ENCODE data around the gene ATOH7.
"Not testable (repeated sequence)": the region's sequence is repeated elsewhere in the genome, so short reads cannot be mapped to it uniquely, and the experiment has no call there.

Gene ATOH7

DNA sequence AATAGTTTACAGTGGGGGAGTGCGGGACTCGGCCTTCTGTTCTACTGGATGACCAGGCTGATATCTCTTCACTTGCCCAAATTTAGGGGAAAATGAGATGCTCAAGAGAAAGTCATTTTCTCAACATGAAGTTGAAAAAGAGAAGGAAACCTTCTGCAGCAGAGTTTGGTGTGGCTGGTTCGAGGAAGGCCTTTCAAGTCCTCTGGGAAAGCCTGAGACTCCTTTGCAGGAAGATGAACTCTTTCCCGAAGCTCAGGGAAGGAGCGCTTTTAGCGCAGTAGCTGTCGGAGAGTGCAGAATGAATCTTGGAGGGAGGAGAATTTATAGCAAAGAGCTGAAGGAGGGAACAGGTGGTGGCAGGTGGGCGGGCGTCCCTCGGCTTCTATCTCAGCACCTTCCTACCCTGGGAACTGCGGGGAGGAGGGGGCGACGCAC is at the start of gene ATOH7:
Gene ATOH7 (minus strand): TSS at position 297 of the 435 bp plus-strand sequence. CDS start 436 bp downstream, outside the sequence.
- no peak for DNase-seq (ENCODE audit: low spot score)

DNA sequence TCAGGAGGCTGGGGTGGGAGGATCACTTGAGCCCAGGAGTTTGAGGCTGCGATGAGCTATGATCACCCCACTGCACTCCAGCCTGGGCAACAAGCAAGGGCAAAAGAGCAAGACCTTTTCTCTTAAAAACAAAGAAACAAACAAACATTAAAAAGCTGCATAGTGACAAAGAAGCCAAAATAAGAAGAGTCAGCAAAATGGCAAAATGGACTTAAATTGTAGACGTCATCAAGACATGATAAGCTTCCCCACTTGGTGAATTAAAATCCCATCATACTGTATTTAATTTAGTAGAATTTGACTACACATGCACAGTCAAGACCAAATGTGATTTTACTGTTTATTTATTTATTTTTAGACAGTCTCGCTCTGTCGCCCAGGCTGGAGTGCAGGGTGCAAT is 48.8 kb upstream of the ATOH7 start:
- no peak for DNase-seq (ENCODE audit: low spot score)

DNA sequence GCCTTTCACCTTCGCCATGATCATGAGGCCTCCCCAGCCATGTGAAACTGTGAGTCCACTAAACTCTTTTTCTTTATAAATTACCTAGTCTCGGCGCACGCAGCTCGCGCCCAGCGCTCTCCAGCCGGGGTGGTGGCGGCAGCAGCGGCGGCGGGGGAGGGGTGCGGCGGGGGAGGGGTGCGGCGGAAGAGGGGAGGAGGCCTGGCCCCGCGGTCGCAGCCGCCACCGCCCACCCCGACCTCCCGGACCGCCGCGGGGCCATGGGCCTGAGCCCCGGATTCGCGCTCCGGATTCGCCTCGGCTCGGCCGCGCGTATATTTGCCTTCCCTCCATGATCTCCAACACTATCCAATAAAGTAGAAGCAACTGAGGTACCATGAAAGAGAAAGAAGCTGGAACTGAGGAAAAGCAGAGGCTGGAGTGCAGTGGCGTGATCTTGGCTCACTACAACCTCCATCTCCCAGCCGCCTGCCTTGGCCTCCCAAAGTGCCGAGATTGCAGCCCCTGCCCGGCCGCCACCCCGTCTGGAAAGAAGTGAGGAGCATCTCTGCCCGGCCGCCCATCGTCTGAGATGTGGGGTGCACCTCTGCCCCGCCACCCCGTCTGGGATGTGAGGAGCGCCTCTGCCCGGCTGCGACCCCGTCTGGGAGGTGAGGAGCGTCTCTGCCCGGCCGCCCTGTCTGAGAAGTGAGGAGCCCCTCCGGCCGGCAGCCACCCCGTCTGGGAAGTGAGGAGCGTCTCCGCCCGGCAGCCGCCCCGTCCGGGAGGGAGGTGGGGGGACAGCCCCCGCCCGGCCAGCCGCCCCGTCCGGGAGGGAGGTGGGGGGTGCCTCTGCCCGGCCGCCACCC is 47.2 kb upstream of the ATOH7 start:
- not testable (repeated sequence) for DNase-seq (ENCODE audit: low spot score)

DNA sequence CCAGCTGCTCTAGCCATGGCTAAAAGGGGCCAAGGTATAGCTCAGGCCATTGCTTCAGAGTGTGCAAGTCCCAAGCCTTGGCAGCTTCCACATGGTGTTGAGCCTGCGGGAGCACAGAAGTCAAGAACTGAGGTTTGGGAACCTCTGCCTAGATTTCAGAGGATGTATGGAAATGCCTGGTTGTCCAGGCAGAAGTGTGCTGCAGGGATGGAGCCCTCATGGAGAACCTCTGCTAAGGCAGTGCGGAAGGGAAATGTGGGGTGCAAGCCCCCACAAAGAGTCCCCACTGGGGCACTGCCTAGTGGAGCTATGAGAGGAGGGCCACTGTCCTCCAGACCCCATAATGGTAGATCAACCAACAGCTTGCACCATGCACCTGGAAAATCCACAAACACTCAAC is 45.9 kb upstream of the ATOH7 start:
- DNase-seq (ENCODE audit: low spot score): not testable (repeated sequence)

DNA sequence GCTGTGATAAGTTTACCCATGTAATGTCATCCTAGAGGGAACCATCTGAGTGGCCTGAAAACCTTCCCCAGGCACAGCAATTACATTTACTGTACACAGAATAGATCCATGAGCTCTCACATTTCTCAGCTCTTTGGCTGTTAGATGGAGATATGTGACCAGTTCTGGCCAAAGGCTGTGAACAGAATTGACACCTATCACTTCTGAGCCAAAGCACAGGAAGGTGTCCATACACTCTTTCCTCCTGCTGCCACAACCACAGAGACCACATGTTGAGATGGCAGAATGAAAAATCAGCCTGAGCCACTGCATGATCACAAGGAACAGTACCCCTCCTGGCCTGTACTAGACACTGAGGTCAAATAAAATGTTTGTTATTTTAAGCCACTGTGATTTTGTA is 44.3 kb upstream of the ATOH7 start:
- no peak for DNase-seq (ENCODE audit: low spot score)

DNA sequence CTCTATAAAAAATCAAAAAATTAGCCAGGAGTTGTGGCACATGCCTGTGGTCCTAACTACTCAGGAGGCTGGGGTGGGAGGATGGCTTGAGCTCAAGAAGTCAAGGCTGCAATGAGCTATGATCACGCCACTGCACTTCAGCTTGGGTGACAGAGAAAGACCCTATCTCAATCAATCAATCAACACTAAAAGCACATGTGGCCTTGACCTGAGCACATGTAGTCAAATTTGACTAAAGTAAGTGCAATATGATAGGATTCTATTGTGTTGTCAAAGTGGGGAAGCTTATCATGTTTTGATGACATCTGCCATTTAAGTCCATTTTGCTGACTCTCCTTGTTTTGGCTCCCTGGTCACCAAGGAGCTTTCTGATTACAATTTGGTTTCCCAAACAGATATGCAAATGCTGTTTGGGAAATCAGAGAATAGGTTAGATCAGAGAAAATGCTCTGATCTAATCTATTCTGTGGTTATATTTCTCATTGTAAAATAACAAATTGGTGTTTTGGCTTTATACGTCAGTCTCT is 43.8 kb upstream of the ATOH7 start:
- DNase-seq (ENCODE audit: low spot score): no peak

DNA sequence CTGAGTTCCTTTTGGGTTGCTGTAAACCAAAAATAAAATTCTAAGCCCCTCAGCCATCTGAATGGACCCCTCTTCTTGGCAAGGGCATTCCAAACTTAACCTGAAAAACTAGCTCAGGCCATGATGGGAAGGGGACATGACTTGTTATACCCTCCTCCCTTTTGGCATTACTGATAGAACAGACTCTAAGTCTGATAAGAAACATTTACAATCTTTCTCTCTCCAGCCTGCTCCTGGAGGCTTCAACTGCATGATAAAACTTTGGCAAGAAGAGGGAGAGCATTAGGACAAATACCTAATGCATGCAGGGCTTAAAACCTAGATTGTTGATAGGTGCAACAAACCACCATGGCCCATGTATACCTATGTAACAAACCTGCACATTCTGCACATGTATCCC is 40.9 kb upstream of the ATOH7 start:
- no peak for DNase-seq (ENCODE audit: low spot score)

DNA sequence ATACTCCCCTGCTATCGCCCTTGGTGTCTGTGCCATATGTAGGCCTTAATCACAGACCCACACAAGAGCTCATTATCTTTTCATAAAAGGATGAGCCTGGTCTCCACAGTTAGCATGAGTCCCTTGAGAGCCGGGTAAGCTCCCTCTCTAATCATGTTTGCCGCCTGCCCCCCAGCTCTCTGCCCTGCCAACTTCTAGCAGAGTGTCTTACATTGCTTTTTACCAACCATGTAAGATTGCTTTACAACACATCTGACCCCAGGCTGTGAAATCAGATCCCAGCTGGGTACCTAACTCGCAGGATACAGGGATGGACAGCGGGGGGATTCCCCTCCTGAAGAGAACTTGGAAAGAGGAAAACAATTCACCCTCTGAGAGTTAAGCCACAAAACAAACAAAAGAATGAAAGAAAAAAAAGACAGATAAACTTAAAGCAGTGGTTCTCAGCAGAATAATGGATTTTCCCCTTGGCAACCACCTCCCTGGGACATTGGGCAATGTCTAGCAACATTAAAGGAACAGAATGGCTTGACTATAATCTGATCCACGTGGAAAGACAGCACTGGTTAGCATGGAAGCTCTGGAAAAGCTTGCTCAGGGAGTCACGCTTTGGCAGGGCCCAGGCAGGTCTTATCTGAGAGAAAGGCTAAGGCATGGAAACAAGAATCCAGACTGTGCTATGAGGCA is 39.4 kb upstream of the ATOH7 start:
- no peak for DNase-seq (ENCODE audit: low spot score)

DNA sequence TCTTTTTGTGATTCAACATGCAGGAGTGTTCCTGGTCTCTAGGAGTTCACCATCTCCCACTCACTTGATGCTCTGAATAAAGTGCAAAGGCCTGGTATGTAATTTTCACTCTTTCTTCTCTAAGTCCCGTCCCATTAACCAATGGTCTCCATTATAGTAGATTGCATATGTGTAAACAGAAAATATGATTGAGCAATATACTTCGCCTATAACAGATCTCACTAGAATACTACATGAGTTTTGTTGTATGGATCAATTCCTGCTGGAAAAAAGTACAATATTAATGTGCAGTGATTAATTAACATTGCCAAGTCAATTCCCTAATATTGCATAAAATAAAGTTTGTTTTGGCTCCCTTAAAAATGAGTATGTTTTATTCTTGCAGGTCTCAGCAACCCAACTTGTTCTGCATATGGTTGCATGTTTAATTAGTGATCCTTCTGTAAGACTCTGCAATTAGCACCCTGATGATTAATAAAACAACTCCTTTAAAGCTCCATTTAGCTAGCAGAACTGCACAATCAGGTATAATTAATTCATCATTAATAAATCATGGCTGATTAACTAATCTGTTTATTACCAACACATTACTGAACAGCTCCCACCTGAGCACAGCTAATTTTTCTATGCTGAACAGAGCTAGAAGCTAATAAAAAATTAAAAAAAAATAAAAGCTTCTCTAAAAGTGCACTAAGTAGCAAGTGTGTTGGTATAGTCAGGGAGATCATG is 37.8 kb upstream of the ATOH7 start:
- no peak for DNase-seq (ENCODE audit: low spot score)

DNA sequence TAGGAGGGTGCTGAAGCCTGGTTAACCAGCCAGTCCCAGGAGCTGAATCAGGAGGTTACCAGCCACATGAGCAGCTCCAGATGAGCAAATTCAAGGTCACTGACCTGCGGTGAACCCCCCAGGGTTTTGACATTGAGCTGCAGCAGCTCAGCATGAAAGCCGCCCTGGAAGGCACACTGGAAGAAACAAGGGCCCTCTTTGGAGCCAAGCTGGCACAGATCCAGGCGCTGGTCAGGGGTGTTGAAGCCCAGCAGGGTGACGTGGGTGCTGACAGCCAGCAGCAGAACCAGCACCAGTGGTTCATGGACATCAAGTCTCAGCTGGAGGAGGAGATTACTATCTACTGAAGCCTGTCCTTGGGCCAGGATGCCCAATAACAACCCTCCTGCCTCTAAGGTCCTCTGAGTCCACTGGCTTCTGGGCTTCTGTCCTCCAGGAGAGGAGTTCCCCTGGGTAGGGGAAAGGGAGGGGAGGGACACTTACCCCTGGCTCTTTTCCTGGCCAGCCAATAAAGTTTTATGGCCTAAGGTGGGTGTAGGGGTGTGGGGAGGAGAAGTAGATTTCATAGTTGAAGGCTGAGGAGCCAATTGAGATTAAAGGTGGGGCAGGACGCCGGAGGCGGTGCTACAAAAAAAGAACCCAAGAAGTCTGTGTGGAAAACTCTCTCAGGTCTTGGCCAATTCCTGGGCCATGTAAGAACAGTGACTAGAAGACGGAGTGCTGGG is 29.4 kb upstream of the ATOH7 start:
- DNase-seq (ENCODE audit: low spot score): no peak

DNA sequence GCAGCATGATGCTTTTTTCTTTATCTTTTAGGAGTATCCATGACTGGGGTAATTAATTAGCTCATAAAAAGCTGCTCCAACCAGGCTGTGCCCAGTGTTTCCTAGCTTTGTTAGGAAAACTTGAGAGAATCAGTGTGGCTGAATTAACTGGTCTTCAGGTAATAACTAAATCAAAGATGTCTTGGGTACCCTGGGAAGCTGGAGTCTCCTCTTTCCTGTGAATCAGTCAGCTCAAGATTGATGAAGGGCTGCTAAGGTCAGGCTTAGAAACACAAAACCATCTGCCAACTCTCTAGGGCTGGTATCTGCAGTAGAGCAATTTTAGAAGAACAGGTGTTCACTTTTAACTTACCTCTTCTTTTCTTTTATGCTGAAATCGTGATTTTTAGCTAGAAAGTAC is 21.4 kb upstream of the ATOH7 start:
- no peak for DNase-seq (ENCODE audit: low spot score)

DNA sequence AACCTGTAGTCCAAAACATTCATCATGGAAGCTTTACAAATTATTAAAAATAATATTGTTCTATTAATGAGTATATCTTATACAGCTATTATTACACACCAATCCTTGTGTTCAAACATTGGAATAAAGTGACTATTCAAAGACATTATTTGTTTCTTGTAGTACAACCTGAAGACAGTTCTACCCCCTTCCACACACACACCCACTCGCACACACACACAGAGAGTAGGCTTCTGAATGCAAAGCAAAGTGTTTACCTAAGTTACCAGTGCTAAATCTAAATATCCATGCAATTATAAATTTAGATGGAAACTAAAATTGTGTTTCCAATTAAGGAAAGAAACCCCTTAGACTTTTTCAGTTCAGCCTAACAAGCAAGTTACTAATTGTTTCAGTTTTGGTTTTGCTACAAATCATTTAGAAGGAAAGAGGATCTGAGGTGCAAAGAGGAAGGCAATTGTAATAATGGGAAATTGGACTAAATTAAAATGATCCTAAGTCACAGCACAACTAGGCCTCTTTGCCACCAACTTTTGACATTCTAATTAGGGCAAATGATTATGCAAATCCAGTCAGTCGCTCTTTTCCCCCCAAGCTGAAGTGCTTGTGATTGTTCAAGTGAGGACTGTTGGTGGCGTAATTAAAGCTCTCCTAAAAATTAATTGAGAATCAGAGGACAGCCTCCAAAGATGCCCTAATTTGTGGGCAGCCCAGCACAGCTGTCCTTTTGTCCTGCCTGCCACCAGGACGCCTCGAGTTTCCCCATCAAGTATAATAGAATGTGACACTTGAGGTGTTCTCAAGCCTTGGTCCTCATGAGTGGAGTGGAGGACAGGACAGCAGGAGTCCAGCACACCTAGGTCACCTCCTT is 19.9 kb upstream of the ATOH7 start:
- DNase-seq (ENCODE audit: low spot score): no peak

DNA sequence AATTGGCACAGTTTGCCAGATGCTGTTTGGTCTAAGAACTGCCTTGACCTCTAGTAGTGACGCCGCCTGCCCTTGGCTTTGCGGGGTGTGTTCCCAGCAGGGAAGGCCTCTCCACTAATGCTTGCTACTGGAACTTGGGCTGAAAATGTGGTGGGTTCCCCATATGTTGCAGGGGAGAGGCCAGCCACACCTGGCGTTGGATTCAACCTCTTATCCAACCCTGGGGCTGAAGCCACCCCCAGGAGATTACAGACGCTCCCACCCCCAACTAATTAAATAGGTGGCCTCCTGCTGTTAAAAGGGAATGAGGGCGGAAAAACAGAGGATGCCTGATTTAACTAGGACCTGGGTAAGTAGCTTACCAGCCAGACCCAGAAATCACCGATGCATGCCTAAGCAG is 19.2 kb upstream of the ATOH7 start:
- DNase-seq (ENCODE audit: low spot score): no peak

DNA sequence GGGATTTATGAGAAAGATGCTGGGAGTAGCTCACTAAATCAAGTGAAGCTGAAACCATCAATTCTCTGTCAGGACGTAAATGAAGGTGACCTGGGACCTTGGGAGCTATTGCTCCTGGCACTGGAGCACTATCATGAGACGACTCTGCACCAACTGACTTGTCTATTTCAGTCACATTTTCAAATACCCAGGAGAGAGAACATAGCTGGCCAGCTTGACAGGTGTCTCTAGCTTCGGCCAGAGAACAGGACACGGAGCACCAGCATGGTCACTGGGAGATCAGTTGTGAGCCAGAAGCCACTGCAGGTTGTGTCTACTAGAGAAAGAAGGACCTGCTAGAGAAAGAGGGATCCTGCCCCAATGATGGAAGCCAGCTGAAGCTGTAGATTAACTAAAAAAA is 17.4 kb upstream of the ATOH7 start:
- DNase-seq (ENCODE audit: low spot score): no peak

DNA sequence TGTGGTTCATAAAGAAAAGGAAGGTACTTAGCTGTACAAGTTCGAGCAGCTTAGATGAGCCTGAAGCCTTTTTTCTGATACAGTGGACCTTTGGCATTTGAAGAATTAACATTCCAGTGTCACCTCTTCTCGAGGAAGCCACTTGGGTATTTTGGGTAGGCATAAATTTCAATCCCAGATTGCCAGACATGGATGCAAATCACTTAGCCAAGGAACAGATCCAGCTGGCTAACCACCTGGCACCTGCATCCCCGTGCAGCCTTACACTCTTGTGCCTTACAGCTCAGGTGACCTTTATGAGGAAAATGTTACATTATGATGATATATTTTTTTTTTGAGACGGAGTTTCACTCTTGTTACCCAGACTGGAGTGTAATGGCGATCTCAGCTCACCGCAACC is 16.0 kb upstream of the ATOH7 start:
- DNase-seq (ENCODE audit: low spot score): no peak

DNA sequence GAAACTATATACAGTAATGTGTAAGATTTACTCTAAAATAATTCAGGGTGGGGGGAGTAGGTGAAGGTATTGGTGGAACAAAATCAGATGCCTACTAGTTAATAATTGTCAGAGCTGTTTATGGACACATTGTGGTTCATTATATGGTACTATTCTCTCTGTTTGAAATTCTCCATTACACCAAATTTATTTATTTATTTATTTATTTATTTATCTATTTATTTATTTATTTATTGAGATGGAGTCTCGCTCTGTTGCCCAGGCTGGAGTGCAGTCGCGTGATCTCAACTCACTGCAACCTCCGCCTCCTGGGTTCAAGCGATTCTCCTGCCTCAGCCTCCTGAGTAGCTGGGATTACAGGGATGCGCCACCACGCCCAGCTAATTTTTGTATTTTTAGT is 14.5 kb upstream of the ATOH7 start:
- not testable (repeated sequence) for DNase-seq (ENCODE audit: low spot score)

DNA sequence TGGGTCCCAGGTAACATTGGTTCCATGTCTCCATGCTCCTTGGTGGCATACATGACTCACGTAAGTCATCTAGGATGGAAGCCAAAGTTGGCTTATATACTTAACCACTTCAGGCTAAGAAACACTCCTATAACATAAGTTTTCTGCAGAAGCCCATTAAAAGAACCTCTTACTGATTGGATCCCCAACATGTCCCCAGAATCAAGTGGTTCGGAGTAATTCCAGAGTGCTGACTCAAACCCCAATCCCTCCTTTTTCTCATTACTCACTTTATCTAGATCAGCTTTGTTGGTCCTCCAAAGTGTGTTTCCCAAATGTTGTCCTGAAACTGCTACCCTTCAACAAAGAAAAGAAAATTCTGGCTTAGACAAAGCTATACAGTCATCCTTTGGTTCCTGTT is 10.1 kb upstream of the ATOH7 start:
- no peak for DNase-seq (ENCODE audit: low spot score)

DNA sequence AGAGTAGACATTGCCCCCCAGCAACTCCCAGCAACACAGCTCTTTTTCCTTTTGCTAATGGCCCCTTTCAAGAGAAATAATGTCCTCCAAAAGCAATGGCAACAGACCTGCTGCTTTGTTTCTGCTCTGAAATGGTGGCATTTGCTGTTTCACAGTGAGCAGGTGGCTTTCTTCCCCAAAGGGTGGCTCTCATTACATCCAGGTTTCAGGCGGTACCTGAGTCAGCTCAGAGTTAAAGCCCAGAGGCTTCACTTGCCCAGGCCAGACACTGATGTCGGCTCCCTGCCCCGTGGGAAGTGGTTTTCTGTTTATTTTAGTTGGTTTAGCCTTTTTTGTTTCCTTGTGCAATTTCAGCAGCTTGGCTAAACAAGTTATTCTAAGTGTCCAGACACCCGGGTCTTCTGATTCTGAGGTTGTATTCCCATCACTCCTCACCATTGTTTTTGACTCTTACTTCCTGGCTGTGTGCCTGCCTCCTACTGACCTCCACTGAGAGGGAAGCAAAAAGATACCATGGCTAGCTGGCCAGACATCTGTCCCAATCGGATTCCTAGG is 7.8 kb upstream of the ATOH7 start:
- no peak for DNase-seq (ENCODE audit: low spot score)

DNA sequence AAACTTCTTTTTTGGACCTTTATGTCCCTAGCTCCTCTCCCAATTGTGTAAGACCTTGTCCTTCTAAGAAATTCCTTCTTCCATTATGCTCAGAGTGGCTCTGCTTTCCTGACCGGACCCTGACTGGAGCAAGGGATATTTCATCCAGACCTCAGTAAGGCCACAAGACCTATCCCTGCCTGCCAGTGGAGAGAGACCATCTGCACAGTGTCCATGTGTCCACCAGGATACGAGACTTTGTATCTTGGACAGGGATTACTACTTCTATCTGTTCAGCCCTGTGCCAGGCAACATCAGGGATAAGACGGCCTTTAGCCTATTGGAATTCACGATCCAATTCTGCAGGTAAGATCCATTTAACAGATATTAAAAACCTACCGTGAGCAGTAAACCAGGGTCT is 7.2 kb upstream of the ATOH7 start:
- no peak for DNase-seq (ENCODE audit: low spot score)

DNA sequence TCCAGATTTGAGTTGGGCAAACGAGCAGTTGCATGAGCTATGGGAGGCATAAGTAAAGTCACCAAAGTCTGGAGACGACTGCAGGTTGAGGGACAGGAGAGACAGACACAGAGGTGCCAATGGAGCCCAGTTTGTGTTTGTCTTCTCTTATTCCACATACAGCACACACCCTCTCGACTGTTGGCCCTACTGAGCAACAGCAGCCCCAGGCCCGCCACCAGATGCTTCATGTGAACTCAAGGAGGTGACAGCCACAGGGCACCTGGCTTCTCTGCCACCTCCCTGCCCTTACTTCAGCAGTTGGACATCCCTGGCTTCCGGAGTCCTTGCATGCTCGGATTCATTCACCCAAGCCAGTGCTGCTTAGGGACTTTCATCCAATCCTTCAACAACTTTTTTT is 6.5 kb upstream of the ATOH7 start:
- DNase-seq (ENCODE audit: low spot score): no peak

DNA sequence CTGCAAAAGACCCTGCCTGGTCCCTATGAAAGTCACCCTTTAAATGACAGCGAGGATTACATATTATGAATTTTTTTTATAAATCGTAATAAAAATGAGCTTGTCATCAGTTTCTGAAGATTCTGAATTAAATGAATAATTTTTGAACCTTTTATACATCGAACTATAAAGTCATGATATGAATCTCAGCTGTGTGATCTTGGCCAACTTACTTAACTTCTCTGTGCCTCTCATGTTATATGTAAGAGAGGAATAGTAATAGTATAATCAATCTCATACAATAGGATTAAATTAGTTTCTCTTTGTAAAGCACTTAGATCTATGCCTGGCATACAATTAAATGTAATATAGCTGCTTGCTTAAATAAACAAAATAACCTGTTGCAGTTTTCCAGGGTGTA is 5.3 kb upstream of the ATOH7 start:
- no peak for DNase-seq (ENCODE audit: low spot score)
